ENCODE results near the gene ZNF552.
A peak's percentile ranks its signal among the peaks of the same experiment; 100 is the strongest.

ZNF552 gene

DNA sequence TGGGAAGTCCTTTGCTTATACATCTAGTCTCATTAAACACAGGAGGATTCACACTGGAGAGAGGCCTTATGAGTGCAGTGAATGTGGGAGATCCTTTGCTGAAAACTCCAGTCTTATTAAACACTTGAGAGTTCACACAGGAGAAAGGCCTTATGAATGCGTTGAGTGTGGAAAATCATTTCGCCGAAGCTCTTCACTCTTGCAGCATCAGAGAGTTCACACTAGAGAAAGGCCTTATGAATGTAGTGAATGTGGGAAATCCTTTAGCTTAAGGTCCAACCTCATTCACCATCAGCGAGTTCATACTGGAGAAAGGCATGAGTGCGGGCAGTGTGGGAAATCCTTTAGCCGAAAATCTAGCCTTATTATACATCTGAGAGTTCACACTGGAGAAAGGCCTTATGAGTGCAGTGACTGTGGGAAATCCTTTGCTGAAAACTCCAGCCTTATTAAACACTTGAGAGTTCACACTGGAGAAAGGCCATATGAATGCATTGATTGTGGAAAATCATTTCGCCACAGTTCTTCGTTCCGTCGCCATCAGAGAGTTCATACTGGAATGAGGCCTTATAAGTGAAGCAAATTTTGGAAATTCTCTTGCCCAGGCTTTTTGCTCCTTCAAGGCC is 35.4 kb downstream of the ZNF552 start:
- Histone ChIP-seq H3K27ac (ENCODE audit: low read length) (no peak overlapping the region), H3K4me1 (ENCODE audit: control insufficient read depth, insufficient read depth, low read length) (no peaks in the 10 kb centered on the region), H3K36me3 (ENCODE audit: control insufficient read depth, insufficient read depth, low read length) (peaks cover 11% of the 10 kb centered on the region; the same call in 1 of the 2 replicates), H3K27me3 (ENCODE audit: control insufficient read depth, insufficient read depth, low read length) (no peaks in the 10 kb centered on the region; the same call in 1 of the 2 replicates), H3K4me3 (ENCODE audit: low read length) (no peak overlapping the region), H3K9me3 (ENCODE audit: control insufficient read depth, insufficient read depth, low read length) (no peaks in the 10 kb centered on the region)
- no CpG with 5 or more reads among the region's 10 CpGs for WGBS (ENCODE audit: insufficient coverage, insufficient read length)
- DNase-seq (ENCODE audit: low read depth, low spot score), result no peak

DNA sequence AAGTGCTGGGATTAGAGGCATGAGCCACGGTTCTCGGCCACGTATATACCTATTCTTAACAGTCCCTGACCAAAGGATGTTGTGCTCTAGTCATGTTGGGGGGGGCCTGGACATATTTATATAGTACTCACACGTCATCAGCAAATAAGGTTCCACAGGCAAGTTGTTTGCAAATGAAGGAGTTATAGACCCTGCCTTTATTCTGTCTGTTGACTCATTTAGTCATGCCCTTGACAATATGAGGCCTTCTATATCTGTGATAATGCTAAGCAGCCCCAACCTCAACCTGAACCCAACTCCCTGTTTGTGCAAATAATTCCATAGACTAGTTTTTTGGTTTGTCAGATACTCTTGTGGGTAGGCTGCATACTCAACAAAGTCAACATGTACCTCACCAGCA is 36.4 kb downstream of the ZNF552 start:
- DNase-seq (ENCODE audit: low read depth, low spot score), result no peak

DNA sequence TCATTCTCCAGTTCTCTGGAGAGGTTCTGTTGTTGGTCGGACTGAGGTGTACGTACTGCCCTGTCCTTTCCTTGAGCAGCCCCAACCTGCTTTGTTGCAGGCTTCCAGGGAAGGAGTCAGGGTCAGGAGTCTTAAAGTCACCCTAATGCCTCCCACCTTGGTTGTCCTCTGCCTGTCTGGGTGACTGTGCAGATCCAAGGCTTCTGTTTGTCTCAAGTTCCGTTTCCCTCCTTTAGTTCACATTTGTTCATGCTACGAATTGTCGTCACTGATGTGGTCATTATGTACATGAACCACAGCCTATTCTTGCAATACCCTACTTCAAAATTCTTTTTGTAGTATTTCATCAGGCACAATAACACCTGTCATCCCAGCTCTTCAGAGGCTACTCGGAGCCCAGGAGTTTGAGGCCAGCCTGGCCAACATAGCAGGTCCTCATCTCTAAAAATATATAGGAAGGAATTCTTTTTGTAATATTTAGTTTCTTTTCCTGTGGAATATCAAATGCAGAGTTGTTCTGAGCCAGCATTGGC is 37.9 kb downstream of the ZNF552 start:
- no CpG with 5 or more reads among the region's 6 CpGs for WGBS (ENCODE audit: insufficient coverage, insufficient read length)
- H3K4me1 ChIP-seq (ENCODE audit: control insufficient read depth, insufficient read depth, low read length), result no peaks in the 10 kb centered on the region
- H3K36me3 ChIP-seq (ENCODE audit: control insufficient read depth, insufficient read depth, low read length), result peaks cover 11% of the 10 kb centered on the region; the same call in 1 of the 2 replicates
- no peak overlapping the region for H3K27ac ChIP-seq (ENCODE audit: low read length)
- no peaks in the 10 kb centered on the region; the same call in 1 of the 2 replicates for H3K27me3 ChIP-seq (ENCODE audit: control insufficient read depth, insufficient read depth, low read length)
- no peak overlapping the region for H3K4me3 ChIP-seq (ENCODE audit: low read length)
- no peak for DNase-seq (ENCODE audit: low read depth, low spot score)
- no peaks in the 10 kb centered on the region for H3K9me3 ChIP-seq (ENCODE audit: control insufficient read depth, insufficient read depth, low read length)

More for the DNA sequence above, 36.4 kb downstream of the ZNF552 start:
- Histone ChIP-seq H3K27me3 (ENCODE audit: control insufficient read depth, insufficient read depth, low read length) (no peaks in the 10 kb centered on the region; the same call in 1 of the 2 replicates), H3K27ac (ENCODE audit: low read length) (no peak overlapping the region), H3K4me3 (ENCODE audit: low read length) (no peak overlapping the region), H3K4me1 (ENCODE audit: control insufficient read depth, insufficient read depth, low read length) (no peaks in the 10 kb centered on the region), H3K9me3 (ENCODE audit: control insufficient read depth, insufficient read depth, low read length) (no peaks in the 10 kb centered on the region), H3K36me3 (ENCODE audit: control insufficient read depth, insufficient read depth, low read length) (peaks cover 11% of the 10 kb centered on the region; the same call in 1 of the 2 replicates)
- WGBS (ENCODE audit: insufficient coverage, insufficient read length), result no CpG with 5 or more reads among the region's 4 CpGs

DNA sequence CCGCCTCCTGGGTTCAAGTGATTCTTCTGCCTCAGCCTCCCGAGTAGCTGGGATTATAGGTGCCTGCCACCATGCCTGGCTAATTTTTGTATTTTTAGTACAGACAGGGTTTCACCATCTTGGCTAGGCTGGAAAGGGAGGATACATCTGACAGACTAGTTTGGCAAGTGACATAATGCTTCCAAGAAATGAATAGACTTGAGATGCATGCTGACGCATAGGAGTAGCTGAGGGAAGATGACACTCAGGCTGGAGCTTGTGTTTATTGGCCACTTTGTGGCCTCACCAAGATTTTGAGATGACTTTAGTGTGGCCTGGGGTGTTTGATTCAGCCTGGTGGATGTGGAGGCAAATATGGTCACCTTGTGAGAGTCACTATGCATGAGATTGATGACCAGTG is 41.2 kb downstream of the ZNF552 start:
- WGBS (ENCODE audit: insufficient coverage, insufficient read length), result no CpG with 5 or more reads among the region's 3 CpGs
- Histone ChIP-seq H3K36me3 (ENCODE audit: control insufficient read depth, insufficient read depth, low read length) (peaks cover 2% of the 10 kb centered on the region; the same call in 1 of the 2 replicates), H3K4me1 (ENCODE audit: control insufficient read depth, insufficient read depth, low read length) (no peaks in the 10 kb centered on the region)

DNA sequence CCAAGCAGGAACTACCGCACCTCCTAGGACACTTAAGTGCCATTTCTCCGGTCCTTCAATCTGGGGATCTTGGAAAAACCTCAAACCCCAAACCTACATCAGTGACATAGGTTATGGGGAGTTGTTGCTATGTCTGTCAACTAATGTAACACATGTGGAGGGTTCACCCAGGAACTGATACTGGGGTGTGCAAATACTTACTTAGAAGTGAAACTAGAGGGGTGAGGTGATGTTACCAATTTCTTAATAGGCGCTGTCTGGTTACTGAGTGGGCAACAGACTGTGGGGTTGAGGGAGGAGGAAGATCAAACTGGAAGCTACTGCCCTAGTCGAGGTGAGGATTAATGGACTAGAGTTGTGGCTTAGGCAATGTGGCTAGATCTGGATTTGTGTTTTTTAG is 43.3 kb downstream of the ZNF552 start:
- Histone ChIP-seq H3K27ac (ENCODE audit: low read length) (no peak overlapping the region), H3K27me3 (ENCODE audit: control insufficient read depth, insufficient read depth, low read length) (no peaks in the 10 kb centered on the region), H3K4me3 (ENCODE audit: low read length) (no peak overlapping the region), H3K4me1 (ENCODE audit: control insufficient read depth, insufficient read depth, low read length) (no peaks in the 10 kb centered on the region), H3K36me3 (ENCODE audit: control insufficient read depth, insufficient read depth, low read length) (no peaks in the 10 kb centered on the region), H3K9me3 (ENCODE audit: control insufficient read depth, insufficient read depth, low read length) (no peaks in the 10 kb centered on the region)
- no CpG with 5 or more reads among the region's 4 CpGs for WGBS (ENCODE audit: insufficient coverage, insufficient read length)
- no peak for DNase-seq (ENCODE audit: low read depth, low spot score)

More for the DNA sequence above, 41.2 kb downstream of the ZNF552 start:
- H3K27ac ChIP-seq (ENCODE audit: low read length), result no peak overlapping the region
- no peaks in the 10 kb centered on the region for H3K27me3 ChIP-seq (ENCODE audit: control insufficient read depth, insufficient read depth, low read length)
- no peak overlapping the region for H3K4me3 ChIP-seq (ENCODE audit: low read length)
- no peak for DNase-seq (ENCODE audit: low read depth, low spot score)
- H3K9me3 ChIP-seq (ENCODE audit: control insufficient read depth, insufficient read depth, low read length), result no peaks in the 10 kb centered on the region

DNA sequence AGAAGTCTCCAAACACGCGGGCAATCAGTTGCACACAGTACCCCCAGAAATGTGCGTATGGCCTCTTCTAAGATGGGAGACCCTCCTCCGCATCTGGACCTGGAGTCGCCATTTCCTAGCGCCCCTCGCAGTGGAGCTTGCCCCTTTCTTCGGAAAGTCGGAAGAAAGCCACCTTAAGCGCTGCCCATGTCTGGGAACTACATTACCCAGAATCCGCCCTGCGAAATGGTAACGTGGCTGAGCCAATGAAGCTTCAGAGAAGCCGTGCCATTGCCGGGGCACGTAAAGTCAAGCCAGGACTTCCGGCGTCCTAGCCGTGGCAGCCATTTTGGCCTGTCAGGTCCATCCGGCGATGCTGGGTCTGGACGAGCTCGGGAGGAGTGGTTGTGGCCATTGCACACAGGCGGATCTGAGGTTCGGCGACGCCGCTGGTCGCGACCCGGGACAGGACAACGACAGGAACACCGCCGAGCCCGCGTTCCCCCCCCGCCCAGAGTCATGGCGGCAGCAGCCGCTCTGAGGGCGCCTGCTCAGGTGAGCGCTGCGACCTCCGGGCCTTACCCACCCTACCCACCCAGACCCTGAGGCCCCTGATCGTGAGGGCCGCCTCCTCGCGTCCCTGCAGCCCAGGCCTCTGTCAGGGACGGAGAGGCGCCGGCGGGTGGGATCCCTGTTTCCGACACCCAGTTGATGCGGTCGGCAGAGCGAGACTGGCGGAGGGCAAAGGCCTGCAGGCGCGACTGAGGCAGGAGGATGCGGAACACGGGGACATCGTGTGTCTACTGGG is 45.2 kb downstream of the ZNF552 start, which contains the start of gene ZNF586:
TSS of gene ZNF586 (plus strand) at position 332 of the 787 bp plus-strand sequence. CDS start at position 499, 167 bp downstream.
- H3K4me3 ChIP-seq (ENCODE audit: low read length), result peak within 1 kb of the TSS; percentile 75
- no peaks in the 10 kb centered on the region for H3K36me3 ChIP-seq (ENCODE audit: control insufficient read depth, insufficient read depth, low read length)
- no peaks in the 10 kb centered on the region for H3K27me3 ChIP-seq (ENCODE audit: control insufficient read depth, insufficient read depth, low read length)
- H3K4me1 ChIP-seq (ENCODE audit: control insufficient read depth, insufficient read depth, low read length), result no peaks in the 10 kb centered on the region
- no peak within 1 kb of the TSS for H3K27ac ChIP-seq (ENCODE audit: low read length)
- WGBS (ENCODE audit: insufficient coverage, insufficient read length), result no CpG with 5 or more reads among the region's 61 CpGs
- H3K9me3 ChIP-seq (ENCODE audit: control insufficient read depth, insufficient read depth, low read length), result no peaks in the 10 kb centered on the region
- peak; percentile 95 for DNase-seq (ENCODE audit: low read depth, low spot score)

DNA sequence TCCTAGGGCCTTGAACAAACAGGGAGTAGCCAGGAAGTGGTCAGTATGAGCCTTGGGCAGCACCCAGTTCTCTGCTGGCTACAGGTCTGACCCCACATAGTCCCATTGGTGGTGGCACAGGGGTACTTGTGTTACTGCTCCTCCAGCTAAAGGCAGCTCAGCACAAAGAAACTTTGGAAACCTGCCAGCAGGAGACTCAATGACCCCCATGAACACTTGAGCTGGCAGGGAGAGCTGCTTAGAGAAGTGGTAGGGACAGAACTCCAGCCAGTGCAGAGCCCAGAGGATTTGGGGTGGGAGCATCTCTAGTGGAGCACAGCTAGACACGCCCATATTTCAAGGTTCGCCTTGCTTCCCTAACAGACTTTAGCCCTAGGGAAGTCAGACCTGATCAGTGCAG is 55.6 kb downstream of the ZNF552 start:
- Histone ChIP-seq H3K4me1 (ENCODE audit: control insufficient read depth, insufficient read depth, low read length) (no peaks in the 10 kb centered on the region), H3K27me3 (ENCODE audit: control insufficient read depth, insufficient read depth, low read length) (no peaks in the 10 kb centered on the region), H3K4me3 (ENCODE audit: low read length) (no peak overlapping the region), H3K27ac (ENCODE audit: low read length) (no peak overlapping the region), H3K36me3 (ENCODE audit: control insufficient read depth, insufficient read depth, low read length) (peaks cover 11% of the 10 kb centered on the region), H3K9me3 (ENCODE audit: control insufficient read depth, insufficient read depth, low read length) (no peaks in the 10 kb centered on the region)
- DNase-seq (ENCODE audit: low read depth, low spot score), result no peak
- no CpG with 5 or more reads among the region's 2 CpGs for WGBS (ENCODE audit: insufficient coverage, insufficient read length)

DNA sequence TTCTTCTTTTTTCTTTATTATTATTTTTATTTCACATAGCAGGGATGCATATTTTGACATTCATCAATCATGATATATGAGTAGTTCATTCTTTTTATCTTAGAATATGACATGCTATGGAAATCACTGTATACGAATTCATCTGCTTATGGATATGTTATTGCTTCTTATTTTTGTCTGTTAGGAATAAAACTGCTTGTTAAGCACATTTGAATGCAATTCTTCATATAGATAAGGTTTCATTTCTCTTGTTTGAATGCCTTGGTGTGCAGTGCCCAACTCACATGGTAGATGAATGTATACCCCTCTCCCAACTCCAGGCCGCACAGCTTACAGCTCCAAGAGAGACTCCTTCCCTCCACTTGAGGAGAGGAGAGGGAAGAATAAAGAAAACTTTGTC is 56.8 kb downstream of the ZNF552 start:
- H3K36me3 ChIP-seq (ENCODE audit: control insufficient read depth, insufficient read depth, low read length), result peaks cover 22% of the 10 kb centered on the region
- no peak overlapping the region for H3K27ac ChIP-seq (ENCODE audit: low read length)
- H3K4me1 ChIP-seq (ENCODE audit: control insufficient read depth, insufficient read depth, low read length), result no peaks in the 10 kb centered on the region
- H3K4me3 ChIP-seq (ENCODE audit: low read length), result no peak overlapping the region
- no CpG with 5 or more reads among the region's 2 CpGs for WGBS (ENCODE audit: insufficient coverage, insufficient read length)
- H3K9me3 ChIP-seq (ENCODE audit: control insufficient read depth, insufficient read depth, low read length), result no peaks in the 10 kb centered on the region
- no peaks in the 10 kb centered on the region for H3K27me3 ChIP-seq (ENCODE audit: control insufficient read depth, insufficient read depth, low read length)
- DNase-seq (ENCODE audit: low read depth, low spot score), result no peak

Data from iPS DF 6.9 (cell line).